GM23248 (cell line): ENCODE measurements around the gene GCH1. TPM values are rescaled to one million over a fixed set of nuclear protein-coding genes. Genes with fewer than 3 reads are reported as not detected.

ENCODE experiments used
- DNase-seq: peaks from one replicate; pipeline ENCODE4 v3.0.0-alpha.2; 2015
- H2AFZ ChIP-seq: fragments of 200-600 bp; sonication (generic); 2 replicates; pipeline ENCODE4 v1.6.1; 2016; ENCODE audit warnings: antibody characterized with exemption
- H3F3A ChIP-seq: fragments of 200-600 bp; sonication (generic); 2 replicates; pipeline ENCODE4 v1.6.1; 2016; ENCODE audit warnings: mild to moderate bottlenecking, antibody characterized with exemption, mixed run types; ENCODE audit not compliant: insufficient read depth
- H3K27ac ChIP-seq: fragments of 200-600 bp; sonication (generic); 2 replicates; pipeline ENCODE4 v1.5.1; 2016; ENCODE audit warnings: mild to moderate bottlenecking
- H3K27me3 ChIP-seq: fragments of 200-600 bp; sonication (generic); replicated peaks from 2 replicates; pipeline ENCODE4 v1.6.1; 2016; ENCODE audit warnings: mild to moderate bottlenecking; ENCODE audit not compliant: insufficient read depth
- H3K36me3 ChIP-seq: fragments of 200-600 bp; sonication (generic); 2 replicates; pipeline ENCODE4 v1.6.1; 2016; ENCODE audit warnings: low read depth, mild to moderate bottlenecking
- H3K4me1 ChIP-seq: fragments of 200-600 bp; sonication (generic); 2 replicates; pipeline ENCODE4 v1.6.1; 2016; ENCODE audit warnings: mild to moderate bottlenecking; ENCODE audit not compliant: insufficient read depth
- H3K4me2 ChIP-seq: fragments of 200-600 bp; sonication (generic); one replicate; pipeline ENCODE4 v1.6.1; 2016; ENCODE audit warnings: mild to moderate bottlenecking; ENCODE audit not compliant: unreplicated experiment
- H3K4me3 ChIP-seq: fragments of 200-600 bp; sonication (generic); 2 replicates; pipeline ENCODE4 v1.5.1; 2016; ENCODE audit warnings: mild to moderate bottlenecking
- H3K79me2 ChIP-seq: fragments of 200-600 bp; sonication (generic); 2 replicates; pipeline ENCODE4 v1.6.1; 2016; ENCODE audit warnings: mild to moderate bottlenecking; ENCODE audit not compliant: insufficient read depth
- H3K9ac ChIP-seq: fragments of 200-600 bp; sonication (generic); 2 replicates; pipeline ENCODE4 v1.6.1; 2016; ENCODE audit warnings: mild to moderate bottlenecking
- H3K9me2 ChIP-seq: fragments of 200-600 bp; sonication (generic); 2 replicates; pipeline ENCODE4 v1.6.1; 2016; ENCODE audit warnings: mixed run types, mild to moderate bottlenecking, moderate library complexity; ENCODE audit not compliant: insufficient read depth
- H3K9me3 ChIP-seq: fragments of 200-600 bp; sonication (generic); one replicate; pipeline ENCODE4 v1.6.1; 2017; ENCODE audit warnings: low read depth
- H4K20me1 ChIP-seq: fragments of 200-600 bp; sonication (generic); 2 replicates; pipeline ENCODE4 v1.6.0; 2016; ENCODE audit not compliant: insufficient read depth
- EZH2 ChIP-seq: fragments of 200-600 bp; sonication (generic); IDR thresholded peaks from 2 replicates; pipeline ENCODE4 v1.6.1; 2018; ENCODE audit warnings: antibody characterized with exemption, mild to moderate bottlenecking; ENCODE audit not compliant: insufficient read depth, poor library complexity, severe bottlenecking
- EZH2phosphoT487 ChIP-seq: fragments of 200-600 bp; sonication (generic); IDR thresholded peaks from 2 replicates; pipeline ENCODE4 v1.6.1; 2018; ENCODE audit warnings: antibody characterized with exemption, moderate library complexity, mild to moderate bottlenecking, low read depth; ENCODE audit not compliant: insufficient read depth
- WGBS, 2 experiments: methylation state at CpG; one replicate each; pipeline ENCODE4 v1.1.6; 2015 to 2017; ENCODE audit warnings: low lambda C conversion rate in 2 of 2, low coverage in 1 of 2; ENCODE audit errors: missing lambda C conversion rate in 2 of 2; 5-methylcytosine and 5-hydroxymethylcytosine counted together
- in situ Hi-C: fragments of 300-500 bp; cut with MboI; formaldehyde crosslinking; loops from 2 replicates; pipeline ENCODE4 v1.15.0; 2020
- polyA plus RNA-seq: library from polyadenylated mRNA; unstranded; fragments of >200 nt; fragmentation: Nextera tagmentation; extraction: Ambion mirVana; gene quantifications from 2 replicates; pipeline ENCODE4 v1.2.1, GENCODE V29; 2016
- total RNA-seq: library from RNA; depleted of rRNA; stranded (reverse); fragments of >200 nt; shearing (Covaris generic); gene quantifications from 2 replicates; pipeline ENCODE4 v1.2.3, GENCODE V29; 2014

Gene GCH1
- total and polyA plus RNA-seq, 2 experiments from 2014 or later = 3.9 to 4.2 TPM

GRCh38 chr14:54942913-54943312 lies 40.3 kb upstream of the GCH1 start:
- WGBS, 2 experiments = 98 to 99% methylated on average over 4 of the region's 4 CpGs
- Histone ChIP-seq H3K9me2 (no peaks in the 10 kb centered on the region), H3K27ac (no peak overlapping the region), H4K20me1 (no peaks in the 10 kb centered on the region), H3K9me3 (no peaks in the 10 kb centered on the region), H3K27me3 (no peaks in the 10 kb centered on the region), H3K9ac (no peak overlapping the region), H3K36me3 (no peaks in the 10 kb centered on the region), H2AFZ (no peak overlapping the region), H3K4me3 (no peak overlapping the region), H3K4me2 (no peak overlapping the region), H3K4me1 (no peaks in the 10 kb centered on the region), H3K79me2 (no peaks in the 10 kb centered on the region), H3F3A (no peaks in the 10 kb centered on the region)
- DNase-seq = no peak
- TF ChIP-seq EZH2 (no peak), EZH2phosphoT487 (no peak)
- in situ Hi-C loops = no loop called here

GRCh38 chr14:54936816-54937215 lies 34.2 kb upstream of the GCH1 start:
- 98 to 100% methylated on average over 1 of the region's 1 CpG for WGBS, 2 experiments
- no peaks in the 10 kb centered on the region for H4K20me1 ChIP-seq
- in situ Hi-C loops = no loop called here

GRCh38 chr14:54935958-54936357 lies 33.3 kb upstream of the GCH1 start:
- DNase-seq = peak; percentile 14
- H3K4me2 ChIP-seq = no peak overlapping the region
- H3K79me2 ChIP-seq = no peaks in the 10 kb centered on the region
- H3K9me3 ChIP-seq = no peaks in the 10 kb centered on the region
- no peak overlapping the region for H3K4me3 ChIP-seq
- in situ Hi-C loops = no loop called here
- H2AFZ ChIP-seq = no peak overlapping the region
- H3K4me1 ChIP-seq = no peaks in the 10 kb centered on the region
- no peaks in the 10 kb centered on the region for H3K36me3 ChIP-seq
- H3K27ac ChIP-seq = no peak overlapping the region
- no peaks in the 10 kb centered on the region for H3K9me2 ChIP-seq
- no peak for TF ChIP-seq EZH2phosphoT487
- no peak for TF ChIP-seq EZH2
- no peaks in the 10 kb centered on the region for H4K20me1 ChIP-seq
- no peaks in the 10 kb centered on the region for H3F3A ChIP-seq
- no peak overlapping the region for H3K9ac ChIP-seq
- 95 to 100% methylated on average over 5 of the region's 5 CpGs for WGBS, 2 experiments
- no peaks in the 10 kb centered on the region for H3K27me3 ChIP-seq

More at GRCh38 chr14:54936816-54937215, 34.2 kb upstream of the GCH1 start:
- Histone ChIP-seq H3K9me3 (no peaks in the 10 kb centered on the region), H2AFZ (no peak overlapping the region), H3K9me2 (no peaks in the 10 kb centered on the region), H3K27ac (no peak overlapping the region), H3K27me3 (no peaks in the 10 kb centered on the region), H3K4me1 (no peaks in the 10 kb centered on the region), H3K4me3 (no peak overlapping the region), H3K79me2 (no peaks in the 10 kb centered on the region), H3K4me2 (no peak overlapping the region), H3K9ac (no peak overlapping the region), H3F3A (no peaks in the 10 kb centered on the region), H3K36me3 (no peaks in the 10 kb centered on the region)
- DNase-seq = no peak
- TF ChIP-seq EZH2 = no peak
- TF ChIP-seq EZH2phosphoT487 = no peak

- Histone ChIP-seq H3K9me2 (no peaks in the 10 kb centered on the region), H4K20me1 (no peaks in the 10 kb centered on the region), H3K27ac (no peak overlapping the region), H3K36me3 (no peaks in the 10 kb centered on the region), H3K9me3 (no peaks in the 10 kb centered on the region), H3K79me2 (no peaks in the 10 kb centered on the region), H3K4me3 (no peak overlapping the region), H3K4me1 (no peaks in the 10 kb centered on the region), H3K9ac (no peak overlapping the region), H2AFZ (no peak overlapping the region), H3F3A (no peaks in the 10 kb centered on the region), H3K27me3 (no peaks in the 10 kb centered on the region), H3K4me2 (no peak overlapping the region)
- no peak for TF ChIP-seq EZH2
- no peak for TF ChIP-seq EZH2phosphoT487
- in situ Hi-C loops = no loop called here
- WGBS, 2 experiments = 49 to 50% methylated on average over 2 of the region's 2 CpGs
- DNase-seq = no peak
Observed at GRCh38 chr14:54935100-54935499, 32.5 kb upstream of the GCH1 start.

GRCh38 chr14:54933006-54933405 lies 30.4 kb upstream of the GCH1 start:
- H4K20me1 ChIP-seq = no peaks in the 10 kb centered on the region
- H3K4me1 ChIP-seq = no peaks in the 10 kb centered on the region
- 100% methylated on average over 1 of the region's 1 CpG for WGBS, 2 experiments
- H3K9me2 ChIP-seq = no peaks in the 10 kb centered on the region
- no peak overlapping the region for H3K27ac ChIP-seq
- no peaks in the 10 kb centered on the region for H3F3A ChIP-seq
- no peak overlapping the region for H3K4me2 ChIP-seq
- H3K36me3 ChIP-seq = no peaks in the 10 kb centered on the region
- in situ Hi-C loops = no loop called here
- no peak overlapping the region for H3K9ac ChIP-seq
- TF ChIP-seq EZH2 (no peak), EZH2phosphoT487 (no peak)
- DNase-seq = no peak
- H3K27me3 ChIP-seq = no peaks in the 10 kb centered on the region
- no peak overlapping the region for H2AFZ ChIP-seq
- no peak overlapping the region for H3K4me3 ChIP-seq
- H3K9me3 ChIP-seq = no peaks in the 10 kb centered on the region
- no peaks in the 10 kb centered on the region for H3K79me2 ChIP-seq
